HepG2 (cell line): ENCODE measurements around the gene SZRD1. TPM values are rescaled to one million over a fixed set of nuclear protein-coding genes. Genes with fewer than 3 reads are reported as not detected.

ENCODE experiments used
- ATRX ChIP-seq: sonication (generic); formaldehyde crosslinking; IDR thresholded peaks from 2 replicates; pipeline ENCODE4 v1.4.0; 2020; ENCODE audit warnings: missing genetic modification reagents, borderline replicate concordance
- KAT7 ChIP-seq: IDR thresholded peaks from 2 replicates; pipeline ENCODE4 v1.6.1; 2018; ENCODE audit warnings: borderline replicate concordance, missing compliant biosample characterization
- KAT8 ChIP-seq: IDR thresholded peaks from 2 replicates; pipeline ENCODE4 v1.6.1; 2016; ENCODE audit warnings: missing genetic modification reagents, missing compliant biosample characterization
- SOX6 ChIP-seq, 2 experiments: fragments of 450-650 bp in 1 of 2; sonication (generic) in 1 of 2; formaldehyde crosslinking in 1 of 2; IDR thresholded peaks; 2 replicates each; pipeline versions ENCODE4 v1.4.0 to v1.6.1; 2017 to 2020; ENCODE audit warnings: antibody characterized with exemption in 1 of 2, mild to moderate bottlenecking in 1 of 2, missing genetic modification reagents in 1 of 2
- TCF7L2 ChIP-seq: IDR thresholded peaks from 2 replicates; pipeline ENCODE4 v1.6.1; 2011; ENCODE audit warnings: mild to moderate bottlenecking, low read depth, low read length, moderate library complexity
- YEATS2 ChIP-seq: sonication (generic); formaldehyde crosslinking; IDR thresholded peaks from 2 replicates; pipeline ENCODE4 v1.4.0; 2020; ENCODE audit warnings: missing genetic modification reagents, borderline replicate concordance
- ZFP36 ChIP-seq: fragments of 150-350 bp; IDR thresholded peaks from 2 replicates; pipeline ENCODE4 v1.6.1; 2018; ENCODE audit warnings: borderline replicate concordance, low read length, low read depth; ENCODE audit not compliant: partially characterized antibody
- ZNF281 ChIP-seq: sonication (generic); formaldehyde crosslinking; IDR thresholded peaks from 2 replicates; pipeline ENCODE4 v1.4.0; 2020; ENCODE audit warnings: missing genetic modification reagents, borderline replicate concordance
- ZNF749 ChIP-seq: sonication (generic); formaldehyde crosslinking; IDR thresholded peaks from 2 replicates; pipeline ENCODE4 v1.8.0; 2022; ENCODE audit warnings: mild to moderate bottlenecking, missing genetic modification reagents, moderate library complexity, borderline replicate concordance
- ZNF770 ChIP-seq: sonication (generic); formaldehyde crosslinking; IDR thresholded peaks from 2 replicates; pipeline ENCODE4 v1.5.0; 2020; ENCODE audit warnings: mild to moderate bottlenecking, missing genetic modification reagents
- ZNF878 ChIP-seq: sonication (generic); formaldehyde crosslinking; IDR thresholded peaks from 2 replicates; pipeline ENCODE4 v1.8.1; 2023; ENCODE audit warnings: mild to moderate bottlenecking, missing genetic modification reagents, moderate library complexity
- ZSCAN21 ChIP-seq: sonication (generic); formaldehyde crosslinking; IDR thresholded peaks from 2 replicates; pipeline ENCODE4 v1.8.0; 2022; ENCODE audit warnings: mild to moderate bottlenecking, missing genetic modification reagents, moderate library complexity, borderline replicate concordance
- polyA plus RNA-seq, 8 experiments: library from polyadenylated mRNA; depleted of rRNA in 3 of 8; stranded (reverse) in 7 of 8; unstranded in 1 of 8; fragments of >200 nt; fragmentation: Illumina TruSeq in 4 of 8; extraction: Trizol in 4 of 8; gene quantifications; 2 replicates each; pipeline versions ENCODE4 v1.2.1 to v1.2.3, GENCODE V29; 2011 to 2016; ENCODE audit warnings: low read depth in 4 of 8, missing spikeins in 1 of 8, mixed read lengths in 1 of 8; ENCODE audit not compliant: insufficient read depth in 1 of 8
- total RNA-seq, 5 experiments: library from RNA; depleted of rRNA; stranded (reverse); fragments of >200 nt; fragmentation: Illumina TruSeq; extraction: Trizol; gene quantifications; 2 replicates each; pipeline ENCODE4 v1.2.3, GENCODE V29; 2016; ENCODE audit warnings: low read depth in 1 of 5
- TF ChIP-seq, protein P1 (sequence below), 2 experiments: fragments of 450-650 bp in 1 of 2; sonication (generic) in 1 of 2; formaldehyde crosslinking in 1 of 2; IDR thresholded peaks; 2 replicates each; pipeline versions ENCODE4 v1.6.1 to v1.8.0; 2016 to 2022; ENCODE audit warnings: antibody characterized with exemption in 1 of 2, mild to moderate bottlenecking in 1 of 2, missing genetic modification reagents in 1 of 2

Gene SZRD1
- total and polyA plus RNA-seq, 2 of the 13 experiments (the other 11 are each of a cell fraction or from before 2014, with no cell fraction given) = 28.5 to 41.4 TPM

GRCh38 chr1:16351994-16352841, 14.8 kb upstream of the SZRD1 start, which contains the start of gene FBXO42 (continued):
- TF ChIP-seq, protein P1, sequence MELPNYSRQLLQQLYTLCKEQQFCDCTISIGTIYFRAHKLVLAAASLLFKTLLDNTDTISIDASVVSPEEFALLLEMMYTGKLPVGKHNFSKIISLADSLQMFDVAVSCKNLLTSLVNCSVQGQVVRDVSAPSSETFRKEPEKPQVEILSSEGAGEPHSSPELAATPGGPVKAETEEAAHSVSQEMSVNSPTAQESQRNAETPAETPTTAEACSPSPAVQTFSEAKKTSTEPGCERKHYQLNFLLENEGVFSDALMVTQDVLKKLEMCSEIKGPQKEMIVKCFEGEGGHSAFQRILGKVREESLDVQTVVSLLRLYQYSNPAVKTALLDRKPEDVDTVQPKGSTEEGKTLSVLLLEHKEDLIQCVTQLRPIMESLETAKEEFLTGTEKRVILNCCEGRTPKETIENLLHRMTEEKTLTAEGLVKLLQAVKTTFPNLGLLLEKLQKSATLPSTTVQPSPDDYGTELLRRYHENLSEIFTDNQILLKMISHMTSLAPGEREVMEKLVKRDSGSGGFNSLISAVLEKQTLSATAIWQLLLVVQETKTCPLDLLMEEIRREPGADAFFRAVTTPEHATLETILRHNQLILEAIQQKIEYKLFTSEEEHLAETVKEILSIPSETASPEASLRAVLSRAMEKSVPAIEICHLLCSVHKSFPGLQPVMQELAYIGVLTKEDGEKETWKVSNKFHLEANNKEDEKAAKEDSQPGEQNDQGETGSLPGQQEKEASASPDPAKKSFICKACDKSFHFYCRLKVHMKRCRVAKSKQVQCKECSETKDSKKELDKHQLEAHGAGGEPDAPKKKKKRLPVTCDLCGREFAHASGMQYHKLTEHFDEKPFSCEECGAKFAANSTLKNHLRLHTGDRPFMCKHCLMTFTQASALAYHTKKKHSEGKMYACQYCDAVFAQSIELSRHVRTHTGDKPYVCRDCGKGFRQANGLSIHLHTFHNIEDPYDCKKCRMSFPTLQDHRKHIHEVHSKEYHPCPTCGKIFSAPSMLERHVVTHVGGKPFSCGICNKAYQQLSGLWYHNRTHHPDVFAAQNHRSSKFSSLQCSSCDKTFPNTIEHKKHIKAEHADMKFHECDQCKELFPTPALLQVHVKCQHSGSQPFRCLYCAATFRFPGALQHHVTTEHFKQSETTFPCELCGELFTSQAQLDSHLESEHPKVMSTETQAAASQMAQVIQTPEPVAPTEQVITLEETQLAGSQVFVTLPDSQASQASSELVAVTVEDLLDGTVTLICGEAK (IDR thresholded peaks at IDR 0.05) = no peak
- TF ChIP-seq, protein P1 (CRISPR knock-in tag; IDR thresholded peaks at IDR 0.05) = no peak
- TF ChIP-seq YEATS2 = peak; percentile 68; the same call in 1 of the 2 replicates
- peak; percentile 49 for TF ChIP-seq KAT8 (CRISPR knock-in tag)
- TF ChIP-seq ZNF749 = peak; percentile 72; the same call in 1 of the 2 replicates
- TF ChIP-seq ZNF281 (CRISPR knock-in tag) = no peak
- TF ChIP-seq SOX6 (IDR thresholded peaks at IDR 0.05) = no peak
- TF ChIP-seq SOX6 (CRISPR knock-in tag; IDR thresholded peaks at IDR 0.05) = no peak; the same call in 1 of the 2 replicates
- TF ChIP-seq TCF7L2 = no peak
- TF ChIP-seq KAT7 (CRISPR knock-in tag) = peak; percentile 47
- peak; percentile 58; the same call in 1 of the 2 replicates for TF ChIP-seq ZNF770 (CRISPR knock-in tag)
- no peak for TF ChIP-seq ZFP36
- TF ChIP-seq ZNF878 = no peak; the same call in 1 of the 2 replicates
- no peak; the same call in 1 of the 2 replicates for TF ChIP-seq ZSCAN21 (CRISPR knock-in tag)
- TF ChIP-seq ATRX (CRISPR knock-in tag) = no peak
